Central memory CD4-positive, alpha-beta T cell (primary cell): ENCODE results near the gene RAB3A.

Source experiments
- DNase-seq: peaks from one replicate; pipeline ENCODE4 v3.0.0; 2022

RAB3A gene

GRCh38 chr19:18196511-18196845 is 7.4 kb downstream of the RAB3A start:
- no peak for DNase-seq

GRCh38 chr19:18194554-18195238 is 9.1 kb downstream of the RAB3A start:
- no peak for DNase-seq

GRCh38 chr19:18194181-18194530 is 9.7 kb downstream of the RAB3A start:
- no peak for DNase-seq

- no peak for DNase-seq
Measured at GRCh38 chr19:18193388-18194180, 10.3 kb downstream of the RAB3A start.

GRCh38 chr19:18192673-18193387 is 11.0 kb downstream of the RAB3A start, which contains the start of gene MPV17L2:
TSS of gene MPV17L2 (plus strand) at chr19:18193218. CDS start at chr19:18193282, 64 bp downstream.
- DNase-seq = peak; percentile 100

GRCh38 chr19:18191640-18192062 is 12.2 kb downstream of the RAB3A start:
- DNase-seq = no peak

GRCh38 chr19:18190278-18190677 is 13.6 kb downstream of the RAB3A start:
- DNase-seq = no peak

GRCh38 chr19:18185538-18185937 is 18.3 kb downstream of the RAB3A start:
- DNase-seq = no peak

GRCh38 chr19:18183529-18183928 is 20.3 kb downstream of the RAB3A start:
- DNase-seq = no peak

GRCh38 chr19:18179957-18180356 is 23.9 kb downstream of the RAB3A start:
- no peak for DNase-seq

GRCh38 chr19:18176367-18177310 is 27.2 kb downstream of the RAB3A start:
- DNase-seq = no peak

GRCh38 chr19:18174983-18175382 is 28.9 kb downstream of the RAB3A start:
- DNase-seq = no peak

- DNase-seq = peak; percentile 36
Measured at GRCh38 chr19:18173572-18174288, 30.1 kb downstream of the RAB3A start, which contains the start of gene IFI30. TSS of gene IFI30 (plus strand) at chr19:18173813. CDS start at chr19:18173842, 29 bp downstream.

GRCh38 chr19:18173054-18173571 is 30.7 kb downstream of the RAB3A start:
- DNase-seq = no peak

- DNase-seq = no peak
Measured at GRCh38 chr19:18172331-18173053, 31.4 kb downstream of the RAB3A start.

- DNase-seq = no peak
Measured at GRCh38 chr19:18171605-18172327, 32.1 kb downstream of the RAB3A start.

GRCh38 chr19:18170714-18171255 is 33.1 kb downstream of the RAB3A start:
- no peak for DNase-seq

GRCh38 chr19:18168673-18169381 is 35.0 kb downstream of the RAB3A start:
- no peak for DNase-seq
